ENCODE measurements around the gene LRP8.
"Not testable (repeated sequence)": the region's sequence is repeated elsewhere in the genome, so short reads cannot be mapped to it uniquely, and the experiment has no call there.

Gene LRP8

GRCh38 chr1:53206083-53206685, 121.7 kb downstream of the LRP8 start:
- DNase-seq = not testable (repeated sequence)

GRCh38 chr1:53205496-53205895, 122.4 kb downstream of the LRP8 start:
- DNase-seq = not testable (repeated sequence)

GRCh38 chr1:53203466-53203865, 124.4 kb downstream of the LRP8 start:
- no peak for DNase-seq

GRCh38 chr1:53198241-53198651, 129.6 kb downstream of the LRP8 start:
- DNase-seq = no peak

- DNase-seq = no peak
Observed at GRCh38 chr1:53197291-53198200, 130.3 kb downstream of the LRP8 start.

- DNase-seq = peak; percentile 76
Observed at GRCh38 chr1:53196485-53197290, 131.2 kb downstream of the LRP8 start, which contains the start of gene CPT2. Gene CPT2, plus strand, starts transcription at chr1:53196824. Its CDS starts 120 bp downstream, at chr1:53196944.

- DNase-seq = no peak
Observed at GRCh38 chr1:53196017-53196484, 131.8 kb downstream of the LRP8 start.

GRCh38 chr1:53195246-53196016, 132.4 kb downstream of the LRP8 start:
- no peak for DNase-seq
